ENCODE measurements around the gene POLD2.

Gene POLD2

DNA sequence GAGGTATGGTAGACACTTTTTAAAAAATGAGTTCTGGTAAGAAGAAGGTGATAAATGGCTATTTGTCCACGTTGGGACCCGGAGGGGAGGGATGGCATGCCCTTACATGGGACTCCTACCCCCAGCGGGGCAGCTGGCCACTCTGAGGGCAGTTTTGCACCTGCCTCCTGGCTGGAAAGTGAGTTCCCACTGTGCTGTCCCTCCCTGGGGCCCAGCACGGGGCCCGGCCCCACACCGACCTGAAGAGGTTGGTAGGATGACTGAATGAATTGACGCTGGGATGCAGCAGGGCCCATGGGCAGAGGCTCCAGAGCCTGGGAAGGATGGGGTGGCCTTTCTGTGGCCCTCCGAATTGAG lies 19.8 kb downstream of the POLD2 start:
- Histone ChIP-seq H3K27ac (peak overlapping the region; percentile 98 to 99), H3K4me3 (peak overlapping the region; percentile 80)
- TF ChIP-seq, protein P1, sequence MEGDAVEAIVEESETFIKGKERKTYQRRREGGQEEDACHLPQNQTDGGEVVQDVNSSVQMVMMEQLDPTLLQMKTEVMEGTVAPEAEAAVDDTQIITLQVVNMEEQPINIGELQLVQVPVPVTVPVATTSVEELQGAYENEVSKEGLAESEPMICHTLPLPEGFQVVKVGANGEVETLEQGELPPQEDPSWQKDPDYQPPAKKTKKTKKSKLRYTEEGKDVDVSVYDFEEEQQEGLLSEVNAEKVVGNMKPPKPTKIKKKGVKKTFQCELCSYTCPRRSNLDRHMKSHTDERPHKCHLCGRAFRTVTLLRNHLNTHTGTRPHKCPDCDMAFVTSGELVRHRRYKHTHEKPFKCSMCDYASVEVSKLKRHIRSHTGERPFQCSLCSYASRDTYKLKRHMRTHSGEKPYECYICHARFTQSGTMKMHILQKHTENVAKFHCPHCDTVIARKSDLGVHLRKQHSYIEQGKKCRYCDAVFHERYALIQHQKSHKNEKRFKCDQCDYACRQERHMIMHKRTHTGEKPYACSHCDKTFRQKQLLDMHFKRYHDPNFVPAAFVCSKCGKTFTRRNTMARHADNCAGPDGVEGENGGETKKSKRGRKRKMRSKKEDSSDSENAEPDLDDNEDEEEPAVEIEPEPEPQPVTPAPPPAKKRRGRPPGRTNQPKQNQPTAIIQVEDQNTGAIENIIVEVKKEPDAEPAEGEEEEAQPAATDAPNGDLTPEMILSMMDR (IDR thresholded peaks at IDR 0.05): no peak
- no peak for DNase-seq (ENCODE audit: low spot score)

DNA sequence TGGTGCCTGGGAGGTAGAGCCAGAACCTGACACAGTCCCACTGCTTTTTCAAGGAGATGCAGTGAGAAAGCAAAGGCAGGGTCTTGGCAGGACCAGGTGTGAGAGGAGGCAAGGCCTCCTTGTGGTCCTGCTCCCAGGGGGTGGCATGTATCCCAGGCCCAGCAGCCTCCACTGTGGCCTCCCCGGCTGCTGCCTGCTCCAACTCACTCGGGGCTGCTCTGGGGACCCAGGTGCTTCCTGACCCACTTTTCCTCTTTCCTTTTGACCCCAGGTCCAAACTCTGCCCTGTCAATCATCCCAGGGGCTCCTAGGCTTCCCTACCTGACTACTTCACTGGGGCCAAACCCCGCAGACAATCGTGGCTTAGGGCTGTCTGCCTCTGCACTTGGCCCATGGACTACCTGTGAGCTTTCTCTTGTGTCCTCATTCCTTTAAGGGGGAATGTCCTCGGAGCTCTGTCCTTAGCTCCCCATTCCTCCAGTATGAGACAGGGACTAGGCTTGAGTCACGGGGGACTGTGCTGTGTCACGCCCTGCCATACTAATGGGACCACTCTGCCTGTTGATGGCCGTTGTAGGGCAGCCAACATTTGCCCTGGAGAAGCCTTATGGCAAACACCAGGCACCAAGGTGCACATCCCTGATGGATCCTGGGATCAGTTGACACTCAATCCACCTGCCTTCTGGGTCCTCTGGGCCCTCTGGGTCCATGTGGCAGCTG lies 20.3 kb downstream of the POLD2 start:
- no peak for DNase-seq (ENCODE audit: low spot score)
- H3K4me3 ChIP-seq: peak overlapping the region; percentile 80
- TF ChIP-seq, protein P1 (IDR thresholded peaks at IDR 0.05): no peak
- H3K27ac ChIP-seq: peak overlapping the region; percentile 98 to 99

DNA sequence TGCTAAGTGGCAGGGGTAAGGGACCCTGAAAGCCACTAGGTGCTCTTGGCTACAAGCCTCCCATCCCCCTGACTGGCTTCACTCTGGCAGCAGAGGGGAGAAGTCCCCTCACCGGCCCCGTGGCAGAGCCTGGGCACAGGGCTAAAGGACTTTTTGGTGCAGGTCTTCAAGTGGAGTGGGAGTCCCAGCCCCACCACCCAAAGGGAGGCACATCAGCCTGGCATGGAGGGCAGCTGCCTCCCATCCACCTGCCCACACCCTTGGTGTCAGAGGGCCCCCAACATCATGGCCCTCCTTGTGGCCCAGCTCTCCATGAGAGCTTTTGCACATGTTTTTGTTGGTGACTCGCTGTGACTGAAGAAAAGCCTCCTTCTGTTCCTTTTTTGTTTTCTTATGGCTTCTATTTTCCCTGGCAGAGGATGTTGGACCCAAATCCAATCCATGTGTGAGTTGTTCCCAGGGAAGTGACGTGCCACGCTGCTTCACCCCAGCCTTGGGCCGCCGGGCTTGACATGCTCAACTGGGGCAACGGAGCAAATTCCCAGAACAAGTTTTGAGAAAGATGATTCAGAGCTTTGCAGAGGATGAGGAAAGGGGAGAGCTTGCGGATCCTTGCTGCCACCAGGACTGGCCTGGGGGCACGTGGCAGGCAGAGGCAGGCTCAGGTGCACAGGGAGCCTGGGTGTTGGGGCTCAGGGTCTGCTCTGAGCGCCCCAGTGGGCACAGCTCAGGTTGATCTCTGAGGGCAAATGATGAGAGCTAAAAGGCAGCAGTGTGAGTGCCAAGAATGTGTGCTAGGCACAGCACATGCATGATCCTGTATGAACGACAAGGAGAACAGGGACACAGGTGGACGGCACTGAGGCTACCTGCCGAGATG lies 21.1 kb downstream of the POLD2 start:
- DNase-seq (ENCODE audit: low spot score): peak; percentile 96
- H3K27ac ChIP-seq: peak overlapping the region; percentile 98 to 99
- H3K4me3 ChIP-seq: peak overlapping the region; percentile 32
- TF ChIP-seq, protein P1 (IDR thresholded peaks at IDR 0.05): no peak

DNA sequence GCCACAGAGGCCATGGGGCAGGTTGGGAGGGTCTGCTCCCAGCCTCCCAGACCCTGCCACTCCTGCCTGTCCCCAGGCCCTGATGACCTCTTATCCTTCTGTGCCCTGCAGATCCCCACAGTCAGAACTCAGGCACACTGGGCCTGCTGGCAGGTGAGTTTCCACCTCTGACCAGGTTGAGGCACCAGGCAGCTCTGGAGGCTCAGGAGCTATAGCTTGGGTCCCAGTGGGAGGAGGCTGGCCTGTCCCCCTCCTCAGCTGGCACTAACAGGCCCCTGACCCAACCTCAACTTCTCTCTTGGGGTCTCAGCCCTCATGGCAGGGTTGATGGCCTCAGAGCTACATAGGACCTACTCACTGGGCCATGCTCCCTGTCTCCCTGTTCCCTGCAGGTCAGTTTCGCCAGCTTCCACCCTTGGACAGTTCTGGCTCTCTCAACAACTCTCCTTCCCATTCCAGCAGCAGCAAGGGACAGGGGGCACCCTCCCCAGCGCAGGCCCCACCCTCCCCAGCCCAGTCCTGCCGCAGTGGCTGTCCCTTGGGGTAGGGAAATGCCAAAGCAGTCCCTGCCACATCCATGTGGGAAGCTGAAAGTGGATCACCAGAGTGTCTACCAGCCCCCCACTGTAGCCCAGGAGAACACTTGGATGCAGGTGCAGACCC lies 21.9 kb downstream of the POLD2 start:
- H3K27ac ChIP-seq: peak overlapping the region; percentile 98 to 99
- H3K4me3 ChIP-seq: peak overlapping the region; percentile 18
- no peak for DNase-seq (ENCODE audit: low spot score)
- TF ChIP-seq, protein P1 (IDR thresholded peaks at IDR 0.05): no peak

DNA sequence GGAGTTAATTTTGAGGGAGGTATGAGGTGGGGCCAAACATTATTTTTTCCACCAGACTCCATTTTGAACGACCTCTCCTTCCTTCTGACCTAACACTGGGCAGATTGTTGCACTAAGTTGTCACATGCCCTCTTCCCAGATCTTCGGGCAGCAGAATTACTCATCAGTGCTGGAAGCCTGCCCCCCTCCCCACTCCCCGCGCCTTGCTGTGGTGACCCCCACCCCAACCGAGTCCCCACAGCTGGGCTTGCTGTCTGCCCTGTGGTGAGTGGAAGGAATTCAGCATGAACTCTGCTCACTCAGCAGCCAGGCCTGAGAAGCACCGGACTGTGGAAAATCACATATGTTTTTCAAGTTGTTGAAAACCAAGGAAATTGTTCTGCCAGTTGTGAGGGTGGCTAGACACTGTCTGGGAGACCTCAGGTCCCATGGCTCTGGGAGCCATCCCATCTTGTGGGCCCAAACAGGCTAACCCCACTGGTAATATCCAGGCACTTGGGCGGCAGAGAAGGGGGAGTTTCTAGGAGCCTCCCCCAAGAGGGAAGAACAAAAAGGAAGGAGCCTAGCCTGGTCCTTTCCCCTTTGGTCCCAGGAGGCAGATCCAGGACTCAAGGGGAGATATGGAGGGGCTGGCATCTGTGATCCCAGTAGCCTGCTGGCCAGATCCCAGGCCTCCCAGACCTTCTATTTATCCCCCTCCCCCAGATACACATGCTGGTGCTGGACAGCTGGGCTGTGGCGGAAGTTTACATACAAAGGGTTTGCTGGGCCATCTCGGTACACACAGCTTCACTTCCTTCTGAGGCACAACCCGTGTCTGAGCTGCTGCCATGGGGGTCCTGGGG lies 22.7 kb downstream of the POLD2 start:
- Histone ChIP-seq H3K27ac (peak overlapping the region; percentile 98 to 99), H3K4me3 (no peak overlapping the region)

DNA sequence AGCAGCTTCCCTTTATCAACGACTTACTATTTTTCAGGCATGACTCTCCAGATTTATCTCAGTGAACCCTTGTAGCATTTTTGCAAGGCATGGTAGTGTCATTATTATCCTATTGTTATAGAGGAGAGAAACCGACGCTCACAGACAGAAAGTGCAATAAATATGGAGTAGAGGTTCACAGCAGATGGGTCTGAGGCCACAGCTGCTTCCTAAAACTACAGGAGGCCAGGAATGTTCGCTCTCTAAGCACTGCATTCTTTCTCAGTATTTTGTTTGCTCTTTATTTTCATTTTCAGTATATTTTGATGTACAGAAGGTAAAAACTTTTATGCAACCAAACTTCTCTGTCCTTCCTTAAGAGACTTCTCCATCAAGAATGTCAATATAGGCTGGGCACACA lies 23.7 kb downstream of the POLD2 start:
- peak overlapping the region; percentile 98 to 99 for H3K27ac ChIP-seq
- TF ChIP-seq, protein P1 (IDR thresholded peaks at IDR 0.05): no peak
- no peak for DNase-seq (ENCODE audit: low spot score)
- no peak overlapping the region for H3K4me3 ChIP-seq

More for the DNA sequence above, 22.7 kb downstream of the POLD2 start:
- TF ChIP-seq, protein P1 (IDR thresholded peaks at IDR 0.05): no peak
- no peak for DNase-seq (ENCODE audit: low spot score)

Measured in coronary artery (tissue), 2 donors.